ENCODE data around the gene SLC9A3. TPM values are rescaled to one million over a fixed set of nuclear protein-coding genes. Genes with fewer than 3 reads are reported as not detected.

Gene SLC9A3
- total RNA-seq, 4 donors from 2014 or later: 1.7 to 5.0 (median 2.8) TPM

DNA sequence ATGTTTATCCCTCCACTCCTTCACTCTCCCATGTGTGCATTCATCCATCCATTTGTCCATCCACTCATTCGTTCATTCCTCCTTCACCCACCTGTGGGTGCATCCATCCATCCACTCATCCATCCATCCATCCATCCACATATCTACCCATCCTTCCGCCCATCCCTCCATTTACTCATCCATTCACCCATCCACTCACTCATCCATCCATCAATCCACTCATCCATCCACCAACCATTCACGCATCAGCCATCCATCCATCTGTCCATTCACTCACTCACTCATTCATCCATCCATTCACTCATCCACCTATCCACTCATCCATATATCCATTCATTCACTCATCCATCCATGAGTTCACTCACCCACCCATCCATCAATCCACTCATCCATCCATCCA is 7.3 kb downstream of the SLC9A3 start:
- WGBS: 88% methylated on average over 3 of the region's 3 CpGs
- Histone ChIP-seq H3K4me1 (no peaks in the 10 kb centered on the region), H3K36me3 (no peaks in the 10 kb centered on the region), H3K4me3 (no peak overlapping the region), H3K27ac (replicated peaks in 1 of 4) (no peak overlapping the region), H3K9me3 (no peaks in the 10 kb centered on the region), H3K27me3 (peaks cover 0 to 92% (median 5%) of the 10 kb centered on the region in 4 donors)
- intact Hi-C loops (cut with DNase I): no loop called here
- TF ChIP-seq POLR2A (IDR thresholded peaks at IDR 0.05; ENCODE audit: low read depth) (no peak), EP300 (IDR thresholded peaks at IDR 0.05) (no peak), CTCF (IDR thresholded peaks at IDR 0.05) (no peak), POLR2AphosphoS5 (IDR thresholded peaks at IDR 0.05) (no peak)
- no peak for DNase-seq (ENCODE audit: extremely low spot score)

DNA sequence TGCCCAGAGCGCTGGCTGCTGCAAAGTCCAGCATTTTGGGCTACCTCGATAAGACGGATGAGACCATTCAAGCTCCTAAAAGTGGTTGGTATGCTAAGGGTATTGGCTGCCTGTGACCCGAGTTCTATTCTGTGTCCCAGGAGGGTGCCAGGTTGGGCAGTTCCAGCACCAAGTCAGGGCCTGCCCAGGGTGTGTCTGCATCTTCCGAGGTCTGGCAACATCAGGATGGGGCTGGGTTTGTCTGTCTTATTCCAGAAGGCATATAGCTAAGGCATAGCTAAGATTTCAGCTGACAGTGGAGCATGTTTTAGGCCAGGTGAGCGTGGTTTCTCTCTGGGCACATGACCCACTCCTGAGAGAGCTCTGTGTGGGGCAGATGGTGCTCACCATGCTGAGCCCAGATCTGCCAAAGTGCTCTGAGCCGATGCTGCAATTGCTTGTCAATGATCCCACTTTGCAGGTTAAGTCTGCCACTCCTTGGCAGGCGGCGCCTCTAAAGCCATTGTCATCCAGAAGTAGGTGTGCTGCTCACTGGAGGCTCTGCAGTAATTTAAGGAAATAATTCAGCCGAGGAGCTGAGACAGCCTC is 7.8 kb downstream of the SLC9A3 start:
- Histone ChIP-seq H3K4me1 (no peaks in the 10 kb centered on the region), H3K4me3 (no peak overlapping the region), H3K27me3 (peaks cover 0 to 89% (median 5%) of the 10 kb centered on the region in 4 donors), H3K36me3 (no peaks in the 10 kb centered on the region), H3K27ac (replicated peaks in 1 of 4) (no peak overlapping the region), H3K9me3 (no peaks in the 10 kb centered on the region)
- 86% methylated on average over 9 of the region's 10 CpGs for WGBS
- DNase-seq (ENCODE audit: extremely low spot score): no peak
- intact Hi-C loops (cut with DNase I): no loop called here
- no peak for TF ChIP-seq EP300 (IDR thresholded peaks at IDR 0.05)
- no peak for TF ChIP-seq POLR2A (IDR thresholded peaks at IDR 0.05; ENCODE audit: low read depth)
- no peak for TF ChIP-seq CTCF (IDR thresholded peaks at IDR 0.05)
- no peak for TF ChIP-seq POLR2AphosphoS5 (IDR thresholded peaks at IDR 0.05)

DNA sequence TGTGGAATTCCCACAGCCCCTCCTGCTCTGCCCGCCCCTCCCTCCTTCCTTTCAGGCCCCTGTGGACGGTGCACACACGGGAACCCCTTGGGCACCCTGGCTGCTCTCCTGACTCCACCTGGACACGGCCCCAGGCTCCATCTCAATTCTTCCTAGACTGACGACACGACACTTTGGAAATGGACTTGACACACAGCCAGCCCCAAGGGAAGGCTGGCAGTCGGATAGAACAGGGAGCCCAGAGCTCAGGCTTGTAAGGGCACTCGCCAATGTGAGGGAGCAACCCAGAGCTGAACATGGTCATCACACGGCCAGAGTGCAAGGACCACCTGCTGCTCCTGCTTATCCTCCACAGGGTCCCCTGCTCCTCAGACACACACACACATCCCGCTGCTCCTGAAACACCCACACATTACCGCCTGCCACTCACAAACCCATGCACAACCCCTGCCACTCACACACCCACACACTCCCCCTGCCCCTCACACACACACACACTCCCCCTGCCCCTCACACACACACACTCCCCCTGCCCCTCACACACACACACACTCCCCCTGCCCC is 8.9 kb downstream of the SLC9A3 start:
- TF ChIP-seq POLR2A (IDR thresholded peaks at IDR 0.05; ENCODE audit: low read depth) (no peak), EP300 (IDR thresholded peaks at IDR 0.05) (no peak)

GRCh38 chr5:514673-515072 is 9.6 kb downstream of the SLC9A3 start:
- no peak for DNase-seq (ENCODE audit: extremely low spot score)
- 67% methylated on average over 8 of the region's 8 CpGs for WGBS
- TF ChIP-seq POLR2AphosphoS5 (IDR thresholded peaks at IDR 0.05) (no peak), CTCF (IDR thresholded peaks at IDR 0.05) (no peak), EP300 (IDR thresholded peaks at IDR 0.05) (no peak), POLR2A (IDR thresholded peaks at IDR 0.05; ENCODE audit: low read depth) (no peak)
- intact Hi-C loops (cut with DNase I): no loop called here
- no peak overlapping the region for H3K4me3 ChIP-seq
- no peaks in the 10 kb centered on the region for H3K4me1 ChIP-seq
- peaks cover 0 to 87% (median 2%) of the 10 kb centered on the region in 4 donors for H3K27me3 ChIP-seq
- no peaks in the 10 kb centered on the region for H3K9me3 ChIP-seq
- H3K27ac ChIP-seq (replicated peaks in 1 of 4): no peak overlapping the region
- H3K36me3 ChIP-seq: no peaks in the 10 kb centered on the region

More for the DNA sequence above, 8.9 kb downstream of the SLC9A3 start:
- intact Hi-C loops (cut with DNase I): no loop called here
- Histone ChIP-seq H3K4me1 (no peaks in the 10 kb centered on the region), H3K9me3 (no peaks in the 10 kb centered on the region), H3K4me3 (no peak overlapping the region), H3K27me3 (peaks cover 0 to 87% (median 2%) of the 10 kb centered on the region in 4 donors), H3K27ac (replicated peaks in 1 of 4) (no peak overlapping the region), H3K36me3 (no peaks in the 10 kb centered on the region)
- WGBS: 29% methylated on average over 7 of the region's 11 CpGs
- no peak for DNase-seq (ENCODE audit: extremely low spot score)

- Histone ChIP-seq H3K27ac (replicated peaks in 1 of 4) (no peak overlapping the region), H3K9me3 (no peaks in the 10 kb centered on the region), H3K4me3 (no peak overlapping the region), H3K27me3 (peaks cover 0 to 84% (median 2%) of the 10 kb centered on the region in 4 donors), H3K36me3 (no peaks in the 10 kb centered on the region), H3K4me1 (no peaks in the 10 kb centered on the region)
- 80% methylated on average over 4 of the region's 12 CpGs for WGBS
- no peak for DNase-seq (ENCODE audit: extremely low spot score)
- intact Hi-C loops (cut with DNase I): no loop called here
- TF ChIP-seq EP300 (IDR thresholded peaks at IDR 0.05) (no peak), POLR2AphosphoS5 (IDR thresholded peaks at IDR 0.05) (no peak), CTCF (IDR thresholded peaks at IDR 0.05) (no peak), POLR2A (IDR thresholded peaks at IDR 0.05; ENCODE audit: low read depth) (no peak)
Observed at GRCh38 chr5:514101-514485, 10.2 kb downstream of the SLC9A3 start.

Data from esophagus muscularis mucosa (tissue), 4 donors.